Common myeloid progenitor, CD34-positive (primary cell): ENCODE measurements around the gene SPIN3. TPM values are rescaled to one million over a fixed set of nuclear protein-coding genes. Genes with fewer than 3 reads are reported as not detected.
A peak's percentile ranks its signal among the peaks of the same experiment; 100 is the strongest.
"Not testable (repeated sequence)": the region's sequence is repeated elsewhere in the genome, so short reads cannot be mapped to it uniquely, and the experiment has no call there.

ENCODE experiments used
- CTCF ChIA-PET: fragments of 350-600 bp; sonication (Branson Sonifier 250); formaldehyde crosslinking; loops from one replicate; lab custom pipeline; 2021; ENCODE audit warnings: antibody characterized with exemption; lab: Charles Lee
- POLR2A ChIA-PET: fragments of 350-600 bp; sonication (Branson Sonifier 250); formaldehyde crosslinking; loops from one replicate; lab custom pipeline; 2021; ENCODE audit warnings: antibody characterized with exemption; lab: Charles Lee
- DNase-seq, 3 donors: peaks; one replicate each; pipeline versions ENCODE4 v3.0.0 to v3.0.0-alpha.2; 2013
- H3K27ac ChIP-seq, 2 experiments: 1 replicate in 1 of 2; 2 replicates in 1 of 2; pipeline ENCODE4 v1.7.0; 2013; ENCODE audit warnings: inconsistent platforms in 2 of 2, low read length in 2 of 2, mild to moderate bottlenecking in 2 of 2, low read depth in 1 of 2, moderate library complexity in 1 of 2; ENCODE audit not compliant: severe bottlenecking in 2 of 2, insufficient read depth in 1 of 2, poor library complexity in 1 of 2
- H3K27me3 ChIP-seq, 5 experiments: replicated peaks in 2 of 5; 1 replicate in 3 of 5; 2 replicates in 2 of 5; pipeline versions ENCODE4 v1.6.1 to v1.7.0; 2013; ENCODE audit warnings: low read length in 4 of 5, mild to moderate bottlenecking in 2 of 5, moderate library complexity in 2 of 5, inconsistent platforms in 1 of 5; ENCODE audit not compliant: insufficient read depth in 5 of 5, control insufficient read depth in 4 of 5
- H3K36me3 ChIP-seq, 4 experiments: 1 replicate in 2 of 4; 2 replicates in 2 of 4; pipeline versions ENCODE4 v1.6.1 to v1.7.0; 2013; ENCODE audit warnings: low read length in 3 of 4, control low read depth in 1 of 4, mild to moderate bottlenecking in 1 of 4; ENCODE audit not compliant: control insufficient read depth in 4 of 4, insufficient read depth in 4 of 4
- H3K4me1 ChIP-seq, 4 experiments: 1 replicate in 3 of 4; 2 replicates in 1 of 4; pipeline versions ENCODE4 v1.6.1 to v1.7.1; 2013; ENCODE audit warnings: low read length in 3 of 4, mild to moderate bottlenecking in 3 of 4, control low read depth in 1 of 4, inconsistent platforms in 1 of 4, moderate library complexity in 1 of 4; ENCODE audit not compliant: control insufficient read depth in 4 of 4, insufficient read depth in 4 of 4; ENCODE audit errors: control extremely low read depth in 1 of 4
- H3K4me3 ChIP-seq, 7 experiments: 1 replicate in 4 of 7; 2 replicates in 3 of 7; pipeline versions ENCODE4 v1.5.1 to v1.7.0; 2013; ENCODE audit warnings: mild to moderate bottlenecking in 7 of 7, low read length in 6 of 7, moderate library complexity in 6 of 7, inconsistent platforms in 2 of 7, low read depth in 2 of 7, control low read depth in 1 of 7; ENCODE audit not compliant: insufficient read depth in 4 of 7, control insufficient read depth in 1 of 7; ENCODE audit errors: extremely low read depth in 1 of 7
- H3K9me3 ChIP-seq, 5 experiments: 1 replicate in 4 of 5; 2 replicates in 1 of 5; pipeline versions ENCODE4 v1.6.1 to v1.7.1; 2013; ENCODE audit warnings: low read length in 4 of 5, mild to moderate bottlenecking in 2 of 5, inconsistent platforms in 1 of 5, low read depth in 1 of 5, moderate library complexity in 1 of 5; ENCODE audit not compliant: control insufficient read depth in 4 of 5, insufficient read depth in 2 of 5; ENCODE audit errors: control extremely low read depth in 1 of 5
- WGBS: methylation state at CpG from one replicate; pipeline ENCODE4 v1.1.5; 2013; ENCODE audit not compliant: insufficient coverage; 5-methylcytosine and 5-hydroxymethylcytosine counted together
- polyA plus RNA-seq: library from polyadenylated mRNA; unstranded; fragments of 120-200 nt; gene quantifications from one replicate; pipeline ENCODE4 v1.2.1, GENCODE V29; 2013

SPIN3 gene
- polyA plus RNA-seq = 7.3 TPM

GRCh38 chrX:56995271-56995994 is at the start of gene SPIN3:
TSS of gene SPIN3 (minus strand) at chrX:56995541. CDS start at chrX:56994947, 594 bp downstream.
- POLR2A ChIA-PET = no interaction called here

DNA sequence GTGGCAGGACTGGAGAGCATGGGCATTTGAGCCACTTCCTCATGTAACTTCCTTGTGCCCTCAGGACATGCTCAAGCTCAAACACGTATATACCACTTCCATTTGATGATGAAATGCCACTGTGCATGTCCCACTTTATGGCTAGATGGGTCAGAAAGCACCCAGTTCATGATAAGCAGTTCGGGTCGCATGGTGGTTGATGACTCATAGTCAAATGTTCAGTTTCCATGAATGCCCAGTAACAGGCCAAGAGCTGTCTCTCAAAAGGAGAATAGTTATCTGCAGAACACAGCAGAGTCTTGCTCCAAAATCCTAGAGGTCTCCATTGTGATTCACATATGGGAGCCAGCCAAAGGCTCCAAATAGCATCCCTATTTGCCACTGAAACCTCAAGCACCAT is 48.9 kb upstream of the SPIN3 start:
- Histone ChIP-seq H3K9me3 (peaks cover 0 to 4% (median 0%) of the 10 kb centered on the region in 5 experiments), H3K4me3 (no peak overlapping the region), H3K27me3 (peaks cover 0 to 5% (median 0%) of the 10 kb centered on the region in 5 experiments), H3K36me3 (no peaks in the 10 kb centered on the region), H3K27ac (no peak overlapping the region), H3K4me1 (no peaks in the 10 kb centered on the region)
- ChIA-PET CTCF (no interaction called here), POLR2A (no interaction called here)
- WGBS = 71% methylated on average over 3 of the region's 3 CpGs
- DNase-seq = no peak

More at GRCh38 chrX:56995271-56995994, at the start of gene SPIN3:
- WGBS = 32% methylated on average over 36 of the region's 39 CpGs
- Histone ChIP-seq H3K27ac (no peak within 1 kb of the TSS), H3K4me1 (peaks cover 0 to 6% (median 5%) of the 10 kb centered on the region in 4 experiments), H3K36me3 (peaks cover 0 to 2% (median 0%) of the 10 kb centered on the region in 4 experiments), H3K4me3 (peak within 1 kb of the TSS; percentile 30 to 83 (median 66)), H3K27me3 (peaks cover 0 to 19% (median 0%) of the 10 kb centered on the region in 5 experiments), H3K9me3 (peaks cover 0 to 3% (median 0%) of the 10 kb centered on the region in 5 experiments)
- CTCF ChIA-PET = no interaction called here
- peak in 2 of 3 donors; percentile 61 to 66 for DNase-seq

- POLR2A ChIA-PET, H3K4me1 ChIP-seq, H3K36me3 ChIP-seq, H3K4me3 ChIP-seq, H3K27me3 ChIP-seq, H3K27ac ChIP-seq, DNase-seq, CTCF ChIA-PET, H3K9me3 ChIP-seq: not testable (repeated sequence)
- 82% methylated on average over 6 of the region's 7 CpGs for WGBS
These were observed 41.9 kb upstream of the SPIN3 start for GRCh38 chrX:57037265-57037664.

DNA sequence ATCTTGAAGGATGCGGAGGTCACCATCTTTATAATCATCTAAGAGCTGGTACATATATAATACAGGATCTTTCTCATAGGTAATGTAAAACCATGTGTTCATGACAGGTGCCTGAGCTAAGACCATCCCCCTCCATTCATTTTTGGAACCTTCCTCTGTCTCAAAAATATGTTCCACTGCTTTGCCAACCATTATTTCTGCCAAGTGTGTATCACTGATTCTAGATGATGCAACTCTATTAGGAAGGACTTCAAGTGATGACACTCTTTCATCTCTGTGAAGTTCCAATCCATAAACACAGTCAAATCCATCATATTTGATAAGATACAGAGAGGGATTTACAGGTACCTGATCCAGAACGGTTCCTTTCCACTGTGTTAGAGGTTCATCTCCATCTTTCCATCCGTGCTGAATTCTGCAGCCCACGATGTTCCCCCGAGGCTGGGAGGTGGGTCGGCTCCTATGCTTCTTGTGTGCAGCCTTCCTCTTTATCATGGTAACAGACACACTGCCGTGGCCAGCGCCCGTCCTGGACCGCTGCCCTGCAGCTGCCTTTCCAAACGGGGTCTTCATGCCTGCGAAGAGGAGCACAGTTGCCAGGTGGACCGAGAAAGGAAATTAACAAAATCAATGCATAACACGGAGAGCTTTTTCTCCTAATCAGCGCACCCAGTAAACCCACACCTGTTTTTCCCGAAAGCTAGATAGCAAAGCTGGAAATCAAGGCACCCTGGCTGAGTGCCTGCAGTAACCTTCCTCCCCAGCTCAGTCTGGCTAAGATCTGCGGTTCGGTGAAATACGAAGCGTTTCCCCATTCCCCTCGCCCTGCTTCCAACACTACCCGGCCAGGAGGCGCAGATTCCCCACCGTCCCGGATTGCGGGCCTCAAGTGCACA is 718 bp downstream of the SPIN3 start:
- POLR2A ChIA-PET = no interaction called here
- Histone ChIP-seq H3K36me3 (peaks cover 0 to 2% (median 0%) of the 10 kb centered on the region in 4 experiments), H3K4me1 (peaks cover 0 to 6% (median 5%) of the 10 kb centered on the region in 4 experiments), H3K9me3 (peaks cover 0 to 3% (median 0%) of the 10 kb centered on the region in 5 experiments), H3K4me3 (peak overlapping the region; percentile 30 to 83 (median 66)), H3K27me3 (peaks cover 0 to 19% (median 0%) of the 10 kb centered on the region in 5 experiments), H3K27ac (no peak overlapping the region)
- peak in 1 of 3 donors; percentile 12 for DNase-seq
- CTCF ChIA-PET = interaction anchor here (1.6 kb wide), 1 partner anchor 190 kb away, joined by 4 read pairs; no protein-coding TSS in a partner anchor
- WGBS = 52% methylated on average over 25 of the region's 26 CpGs

DNA sequence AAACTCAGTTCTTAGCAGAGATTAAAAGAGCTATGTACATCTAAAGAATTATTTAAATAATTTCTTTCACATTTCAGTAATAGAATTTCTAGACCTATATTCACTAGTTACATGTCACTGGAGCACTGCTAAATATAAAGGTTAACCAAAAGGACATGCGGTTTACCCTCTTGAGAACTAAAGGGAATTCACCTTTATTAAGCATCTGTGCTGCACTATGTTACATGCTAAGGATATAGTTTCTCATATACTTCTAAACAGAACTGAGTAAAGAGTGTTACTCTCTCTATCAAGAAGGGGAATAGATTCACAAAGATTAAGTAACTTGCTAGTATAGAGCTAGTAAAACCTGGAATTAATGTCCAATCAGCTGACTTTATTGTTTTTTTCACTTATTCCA is 7.6 kb downstream of the SPIN3 start:
- H3K9me3 ChIP-seq = no peaks in the 10 kb centered on the region
- no peak overlapping the region for H3K27ac ChIP-seq
- peaks cover 0 to 2% (median 0%) of the 10 kb centered on the region in 4 experiments for H3K36me3 ChIP-seq
- CTCF ChIA-PET = interaction anchor here (1.2 to 1.5 kb wide), 2 partner anchors 10 to 18 kb away, joined by 3 to 4 read pairs; no protein-coding TSS in a partner anchor
- no peaks in the 10 kb centered on the region for H3K4me1 ChIP-seq
- POLR2A ChIA-PET = no interaction called here
- no peak overlapping the region for H3K4me3 ChIP-seq
- DNase-seq = no peak
- peaks cover 0 to 18% (median 0%) of the 10 kb centered on the region in 5 experiments for H3K27me3 ChIP-seq
- WGBS = no CpG with 5 or more reads among the region's 1 CpG

- POLR2A ChIA-PET = interaction anchor here (0.6 kb wide), 1 partner anchor 833 kb away, joined by 3 read pairs; no protein-coding TSS in a partner anchor
These were observed 9.2 kb downstream of the SPIN3 start for GRCh38 chrX:56986138-56986537.

More at GRCh38 chrX:56986138-56986537, 9.2 kb downstream of the SPIN3 start:
- no peak overlapping the region for H3K4me3 ChIP-seq
- no peaks in the 10 kb centered on the region for H3K9me3 ChIP-seq
- CTCF ChIA-PET = interaction anchor here (1.5 kb wide), 1 partner anchor 8 kb away, joined by 4 read pairs; no protein-coding TSS in a partner anchor
- H3K27me3 ChIP-seq = peaks cover 0 to 18% (median 0%) of the 10 kb centered on the region in 5 experiments
- WGBS = no CpG with 5 or more reads among the region's 1 CpG
- H3K36me3 ChIP-seq = no peaks in the 10 kb centered on the region
- H3K27ac ChIP-seq = no peak overlapping the region
- H3K4me1 ChIP-seq = no peaks in the 10 kb centered on the region
- no peak for DNase-seq
